Caco-2 (cell line): Measurements from ENCODE around the gene SIM1. TPM values are rescaled to one million over a fixed set of nuclear protein-coding genes. Genes with fewer than 3 reads are reported as not detected.

Experiments used
- BruUV-seq: library from RNA; stranded (reverse); fragments of 400-500 nt; replicated peaks from 2 replicates; lab custom pipeline; 2021; lab: Mats Ljungman, UMichigan
- CTCF ChIA-PET: fragments of 300-600 bp; sonication (Branson Sonifier 250); formaldehyde crosslinking; loops from one replicate; lab custom pipeline; 2022; ENCODE audit warnings: antibody characterized with exemption; lab: Charles Lee
- POLR2A ChIA-PET: fragments of 300-600 bp; sonication (Branson Sonifier 250); formaldehyde crosslinking; loops from one replicate; lab custom pipeline; 2022; ENCODE audit warnings: antibody characterized with exemption; lab: Charles Lee
- DNase-seq, 2 experiments: peaks; one replicate each; pipeline versions ENCODE4 v3.0.0 to v3.0.0-alpha.2; 2020 to 2022
- H3K27me3 ChIP-seq: replicated peaks from 2 replicates; pipeline ENCODE4 v1.6.0; 2011; ENCODE audit warnings: low read length; ENCODE audit not compliant: control insufficient read depth, insufficient read depth
- H3K36me3 ChIP-seq: 2 replicates; pipeline ENCODE4 v1.5.1; 2011; ENCODE audit warnings: low read length; ENCODE audit not compliant: control insufficient read depth, insufficient read depth
- H3K4me1 ChIP-seq: fragments of 250-450 bp; sonication (Bioruptor Pico); 2 replicates; pipeline ENCODE4 v1.5.1; 2020; ENCODE audit warnings: mild to moderate bottlenecking
- H3K4me3 ChIP-seq: 2 replicates; pipeline ENCODE4 v1.5.1; 2011; ENCODE audit warnings: low read depth, mild to moderate bottlenecking, control low read depth, low read length
- H3K9me3 ChIP-seq: fragments of 250-450 bp; sonication (Bioruptor Pico); 2 replicates; pipeline ENCODE4 v1.5.1; 2020; ENCODE audit warnings: mild to moderate bottlenecking, moderate library complexity
- H3K27ac Mint-ChIP-seq: one replicate; pipeline ENCODE4 v1.8.0; 2022; ENCODE audit warnings: mixed read lengths; ENCODE audit not compliant: unreplicated experiment
- H3K27me3 Mint-ChIP-seq: one replicate; pipeline ENCODE4 v1.8.0; 2022; ENCODE audit warnings: mixed read lengths; ENCODE audit not compliant: insufficient read depth, unreplicated experiment
- H3K36me3 Mint-ChIP-seq: one replicate; pipeline ENCODE4 v1.8.0; 2022; ENCODE audit warnings: mild to moderate bottlenecking, mixed read lengths; ENCODE audit not compliant: insufficient read depth, unreplicated experiment
- H3K4me1 Mint-ChIP-seq: one replicate; pipeline ENCODE4 v1.8.0; 2022; ENCODE audit warnings: low read depth, mixed read lengths; ENCODE audit not compliant: unreplicated experiment
- H3K4me3 Mint-ChIP-seq: one replicate; pipeline ENCODE4 v1.8.0; 2022; ENCODE audit warnings: mild to moderate bottlenecking, moderate library complexity, mixed read lengths; ENCODE audit not compliant: unreplicated experiment
- H3K9me3 Mint-ChIP-seq: one replicate; pipeline ENCODE4 v1.8.0; 2022; ENCODE audit warnings: mixed read lengths; ENCODE audit not compliant: unreplicated experiment
- intact Hi-C: fragments of 100-400 bp; cut with micrococcal nuclease; formaldehyde crosslinking; loops from one replicate; pipeline ENCODE4 v1.10.0; 2022; ENCODE audit not compliant: unreplicated experiment
- total RNA-seq: library from RNA; stranded (reverse); gene quantifications from 2 replicates; pipeline ENCODE4 v1.2.3, GENCODE V29; 2022
- TF ChIP-seq, protein P1 (sequence below), 2 experiments: fragments of 200-600 bp in 1 of 2; IDR thresholded peaks; 1 replicate in 1 of 2; 2 replicates in 1 of 2; pipeline versions ENCODE4 v1.5.1 to v1.8.0; 2011 to 2022; ENCODE audit warnings: antibody characterized with exemption in 1 of 2, control low read depth in 1 of 2, inconsistent platforms in 1 of 2, low read depth in 1 of 2, low read length in 1 of 2, mild to moderate bottlenecking in 1 of 2, moderate library complexity in 1 of 2; ENCODE audit not compliant: insufficient read depth in 1 of 2, severe bottlenecking in 1 of 2, unreplicated experiment in 1 of 2

Gene SIM1
- total RNA-seq, 1 experiment from 2014 or later = not detected

DNA sequence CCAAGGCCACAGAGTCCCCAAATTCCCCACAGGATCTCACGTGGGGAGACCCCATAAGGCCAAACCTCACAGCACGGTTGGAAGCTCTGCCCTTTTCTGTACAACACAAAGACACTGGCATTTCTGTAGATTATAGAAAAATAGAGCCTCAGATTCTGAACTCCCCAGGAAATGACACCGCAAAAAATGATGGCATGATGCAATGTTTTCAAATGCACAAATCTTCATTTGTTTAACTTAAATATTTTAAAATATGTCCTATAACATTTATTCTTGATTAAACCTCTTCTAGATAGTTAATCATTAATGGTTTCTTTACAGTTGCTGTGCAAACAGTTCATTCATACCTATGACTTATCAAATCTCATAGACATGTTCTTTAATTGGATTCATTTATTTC, 33.8 kb downstream of the SIM1 start:
- Mint-ChIP-seq H3K4me3 (no peak overlapping the region), H3K4me1 (peaks cover 15% of the 10 kb centered on the region), H3K27ac (no peak overlapping the region), H3K36me3 (no peaks in the 10 kb centered on the region), H3K27me3 (peaks cover 2% of the 10 kb centered on the region), H3K9me3 (no peaks in the 10 kb centered on the region)
- POLR2A ChIA-PET = no interaction called here
- H3K9me3 ChIP-seq = no peaks in the 10 kb centered on the region
- no peak overlapping the region for H3K4me3 ChIP-seq
- no TSS peak for BruUV-seq
- intact Hi-C loops = no loop called here
- peaks cover 19% of the 10 kb centered on the region; the same call in 1 of the 2 replicates for H3K4me1 ChIP-seq
- CTCF ChIA-PET = no interaction called here
- DNase-seq = no peak
- H3K27me3 ChIP-seq = no peaks in the 10 kb centered on the region
- TF ChIP-seq, protein P1, sequence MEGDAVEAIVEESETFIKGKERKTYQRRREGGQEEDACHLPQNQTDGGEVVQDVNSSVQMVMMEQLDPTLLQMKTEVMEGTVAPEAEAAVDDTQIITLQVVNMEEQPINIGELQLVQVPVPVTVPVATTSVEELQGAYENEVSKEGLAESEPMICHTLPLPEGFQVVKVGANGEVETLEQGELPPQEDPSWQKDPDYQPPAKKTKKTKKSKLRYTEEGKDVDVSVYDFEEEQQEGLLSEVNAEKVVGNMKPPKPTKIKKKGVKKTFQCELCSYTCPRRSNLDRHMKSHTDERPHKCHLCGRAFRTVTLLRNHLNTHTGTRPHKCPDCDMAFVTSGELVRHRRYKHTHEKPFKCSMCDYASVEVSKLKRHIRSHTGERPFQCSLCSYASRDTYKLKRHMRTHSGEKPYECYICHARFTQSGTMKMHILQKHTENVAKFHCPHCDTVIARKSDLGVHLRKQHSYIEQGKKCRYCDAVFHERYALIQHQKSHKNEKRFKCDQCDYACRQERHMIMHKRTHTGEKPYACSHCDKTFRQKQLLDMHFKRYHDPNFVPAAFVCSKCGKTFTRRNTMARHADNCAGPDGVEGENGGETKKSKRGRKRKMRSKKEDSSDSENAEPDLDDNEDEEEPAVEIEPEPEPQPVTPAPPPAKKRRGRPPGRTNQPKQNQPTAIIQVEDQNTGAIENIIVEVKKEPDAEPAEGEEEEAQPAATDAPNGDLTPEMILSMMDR (IDR thresholded peaks at IDR 0.05; ENCODE audit: insufficient read depth in 1 of 2, low read depth in 1 of 2, low read length in 1 of 2, severe bottlenecking in 1 of 2, unreplicated experiment in 1 of 2) = no peak
- no peaks in the 10 kb centered on the region for H3K36me3 ChIP-seq

DNA sequence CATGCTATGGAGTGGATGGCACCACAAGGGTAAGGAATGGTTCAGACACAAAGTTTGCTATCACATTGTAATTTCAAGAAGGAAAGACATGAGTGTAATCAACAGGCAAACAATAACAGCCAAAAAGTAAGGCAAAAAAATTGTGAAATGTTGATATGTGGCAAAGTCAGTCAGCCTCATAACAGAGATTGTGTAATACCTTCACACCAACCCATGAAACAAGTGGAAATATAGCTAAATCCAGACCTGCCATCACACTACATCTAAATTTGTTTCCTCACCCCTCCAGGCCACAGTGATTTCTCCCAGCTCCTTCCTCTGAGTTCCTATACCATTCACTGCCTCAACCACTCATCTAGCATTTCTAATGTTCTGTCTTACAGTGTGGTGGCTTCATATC, 37.3 kb downstream of the SIM1 start:
- no peaks in the 10 kb centered on the region for H3K36me3 ChIP-seq

DNA sequence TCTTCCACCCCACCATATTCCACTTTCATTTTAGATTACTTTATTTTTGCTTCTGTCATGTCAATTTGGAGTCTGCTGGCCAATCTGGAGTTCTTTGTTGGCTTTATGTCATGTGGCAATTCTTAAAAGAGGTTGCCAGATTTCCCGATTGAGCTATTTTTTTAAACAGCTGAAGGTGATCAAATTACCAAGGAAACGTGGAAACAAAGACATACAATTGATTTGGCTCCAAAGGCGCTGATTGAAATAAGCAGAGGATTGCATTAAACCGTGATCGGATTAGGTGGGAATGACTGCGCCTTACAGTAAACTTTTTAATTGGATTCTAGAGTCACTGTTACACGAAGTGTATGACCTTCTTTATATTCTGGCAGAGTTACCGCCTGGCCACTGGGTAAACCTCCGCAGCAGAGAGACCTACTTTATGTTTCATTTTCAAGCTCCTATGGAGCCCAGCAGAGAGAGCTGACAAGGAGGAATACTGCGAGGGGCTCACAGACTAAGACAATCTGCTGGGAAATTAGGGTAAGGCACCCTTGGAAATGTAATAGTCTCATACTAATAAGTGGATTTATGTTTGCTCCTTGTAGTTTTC, 37.9 kb downstream of the SIM1 start:
- Histone ChIP-seq H3K36me3 (no peaks in the 10 kb centered on the region), H3K27me3 (no peaks in the 10 kb centered on the region), H3K9me3 (no peaks in the 10 kb centered on the region), H3K4me3 (no peak overlapping the region), H3K4me1 (peaks cover 8% of the 10 kb centered on the region; the same call in 1 of the 2 replicates)
- Mint-ChIP-seq H3K27me3 (peaks cover 2% of the 10 kb centered on the region), H3K9me3 (no peaks in the 10 kb centered on the region), H3K36me3 (no peaks in the 10 kb centered on the region), H3K27ac (no peak overlapping the region), H3K4me1 (peaks cover under 1% of the 10 kb centered on the region), H3K4me3 (no peak overlapping the region)
- intact Hi-C loops = no loop called here
- POLR2A ChIA-PET = no interaction called here
- CTCF ChIA-PET = no interaction called here
- TF ChIP-seq, protein P1 (IDR thresholded peaks at IDR 0.05; ENCODE audit: insufficient read depth in 1 of 2, low read depth in 1 of 2, low read length in 1 of 2, severe bottlenecking in 1 of 2, unreplicated experiment in 1 of 2) = no peak
- no peak for DNase-seq
- BruUV-seq = no TSS peak

More for the DNA sequence above, 37.3 kb downstream of the SIM1 start:
- Histone ChIP-seq H3K4me3 (no peak overlapping the region), H3K4me1 (peaks cover 14% of the 10 kb centered on the region; the same call in 1 of the 2 replicates), H3K9me3 (no peaks in the 10 kb centered on the region), H3K27me3 (no peaks in the 10 kb centered on the region)
- TF ChIP-seq, protein P1 (IDR thresholded peaks at IDR 0.05; ENCODE audit: insufficient read depth in 1 of 2, low read depth in 1 of 2, low read length in 1 of 2, severe bottlenecking in 1 of 2, unreplicated experiment in 1 of 2) = no peak
- intact Hi-C loops = no loop called here
- no peak for DNase-seq
- no peaks in the 10 kb centered on the region for H3K36me3 Mint-ChIP-seq
- H3K4me1 Mint-ChIP-seq = peaks cover 7% of the 10 kb centered on the region
- no peak overlapping the region for H3K27ac Mint-ChIP-seq
- H3K4me3 Mint-ChIP-seq = no peak overlapping the region
- ChIA-PET POLR2A (no interaction called here), CTCF (no interaction called here)
- no TSS peak for BruUV-seq
- peaks cover 2% of the 10 kb centered on the region for H3K27me3 Mint-ChIP-seq
- H3K9me3 Mint-ChIP-seq = no peaks in the 10 kb centered on the region
